DND-41 (cell line): ENCODE data around the gene TRA2B.

Source experiments
- EZH2 ChIP-seq: IDR thresholded peaks from 3 replicates; pipeline ENCODE4 v1.6.1; 2012; ENCODE audit warnings: borderline replicate concordance, low read depth, mild to moderate bottlenecking, moderate library complexity, low read length, inconsistent platforms; ENCODE audit not compliant: severe bottlenecking
- TF ChIP-seq, protein P1 (sequence below): IDR thresholded peaks from 2 replicates; pipeline ENCODE4 v1.5.1; 2012; ENCODE audit warnings: borderline replicate concordance, low read length, moderate library complexity, mild to moderate bottlenecking; ENCODE audit not compliant: poor library complexity, severe bottlenecking; ENCODE audit errors: extremely low read depth

DNA sequence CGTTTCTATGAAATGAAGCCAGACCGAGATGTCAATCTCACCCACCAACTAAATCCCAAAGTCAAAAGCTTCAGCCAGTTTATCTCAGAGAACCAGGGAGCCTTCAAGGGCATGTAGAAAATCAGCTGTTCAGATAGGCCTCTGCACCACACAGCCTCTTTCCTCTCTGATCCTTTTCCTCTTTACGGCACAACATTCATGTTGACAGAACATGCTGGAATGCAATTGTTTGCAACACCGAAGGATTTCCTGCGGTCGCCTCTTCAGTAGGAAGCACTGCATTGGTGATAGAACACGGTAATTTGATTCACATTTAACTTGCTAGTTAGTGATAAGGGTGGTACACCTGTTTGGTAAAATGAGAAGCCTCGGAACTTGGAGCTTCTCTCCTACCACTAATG lies 41.9 kb upstream of the TRA2B start:
- TF ChIP-seq, protein P1, sequence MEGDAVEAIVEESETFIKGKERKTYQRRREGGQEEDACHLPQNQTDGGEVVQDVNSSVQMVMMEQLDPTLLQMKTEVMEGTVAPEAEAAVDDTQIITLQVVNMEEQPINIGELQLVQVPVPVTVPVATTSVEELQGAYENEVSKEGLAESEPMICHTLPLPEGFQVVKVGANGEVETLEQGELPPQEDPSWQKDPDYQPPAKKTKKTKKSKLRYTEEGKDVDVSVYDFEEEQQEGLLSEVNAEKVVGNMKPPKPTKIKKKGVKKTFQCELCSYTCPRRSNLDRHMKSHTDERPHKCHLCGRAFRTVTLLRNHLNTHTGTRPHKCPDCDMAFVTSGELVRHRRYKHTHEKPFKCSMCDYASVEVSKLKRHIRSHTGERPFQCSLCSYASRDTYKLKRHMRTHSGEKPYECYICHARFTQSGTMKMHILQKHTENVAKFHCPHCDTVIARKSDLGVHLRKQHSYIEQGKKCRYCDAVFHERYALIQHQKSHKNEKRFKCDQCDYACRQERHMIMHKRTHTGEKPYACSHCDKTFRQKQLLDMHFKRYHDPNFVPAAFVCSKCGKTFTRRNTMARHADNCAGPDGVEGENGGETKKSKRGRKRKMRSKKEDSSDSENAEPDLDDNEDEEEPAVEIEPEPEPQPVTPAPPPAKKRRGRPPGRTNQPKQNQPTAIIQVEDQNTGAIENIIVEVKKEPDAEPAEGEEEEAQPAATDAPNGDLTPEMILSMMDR, result no peak
- no peak for TF ChIP-seq EZH2
